Thyroid gland (tissue), 4 donors: ENCODE results near the gene VOPP1.

Experiments
- POLR2A ChIP-seq, 2 donors: fragments of 450-650 bp; IDR thresholded peaks; one replicate each; pipeline ENCODE4 v1.6.1; 2017; ENCODE audit warnings: antibody characterized with exemption in 2 of 2, mild to moderate bottlenecking in 2 of 2, moderate library complexity in 1 of 2
- TF ChIP-seq, protein P1 (sequence below), 6 experiments: fragments of 200-600 bp in 3 of 6; fragments of 450-650 bp in 3 of 6; sonication (generic) in 3 of 6; IDR thresholded peaks; one replicate each; pipeline ENCODE4 v1.5.1; 2016 to 2019; ENCODE audit warnings: antibody characterized with exemption in 6 of 6, mild to moderate bottlenecking in 2 of 6, inconsistent platforms in 1 of 6, moderate library complexity in 1 of 6

DNA sequence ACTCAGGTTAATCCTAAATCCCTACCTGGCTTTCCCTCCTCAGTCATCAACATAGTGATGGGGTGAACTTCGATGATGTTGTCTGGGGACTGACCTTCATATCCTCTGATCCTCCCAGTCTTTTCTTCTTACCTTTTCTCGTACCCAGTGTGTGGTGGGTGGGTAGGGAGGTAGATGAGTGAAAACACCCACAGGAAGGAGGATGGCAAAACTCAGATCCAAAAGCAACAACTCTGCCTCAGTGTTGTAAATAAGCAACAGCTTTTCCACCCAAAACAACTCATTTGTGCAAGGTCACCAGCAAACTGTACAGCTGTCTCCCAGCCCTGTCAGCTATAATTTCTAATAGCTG is 38.6 kb downstream of the VOPP1 start:
- TF ChIP-seq, protein P1, sequence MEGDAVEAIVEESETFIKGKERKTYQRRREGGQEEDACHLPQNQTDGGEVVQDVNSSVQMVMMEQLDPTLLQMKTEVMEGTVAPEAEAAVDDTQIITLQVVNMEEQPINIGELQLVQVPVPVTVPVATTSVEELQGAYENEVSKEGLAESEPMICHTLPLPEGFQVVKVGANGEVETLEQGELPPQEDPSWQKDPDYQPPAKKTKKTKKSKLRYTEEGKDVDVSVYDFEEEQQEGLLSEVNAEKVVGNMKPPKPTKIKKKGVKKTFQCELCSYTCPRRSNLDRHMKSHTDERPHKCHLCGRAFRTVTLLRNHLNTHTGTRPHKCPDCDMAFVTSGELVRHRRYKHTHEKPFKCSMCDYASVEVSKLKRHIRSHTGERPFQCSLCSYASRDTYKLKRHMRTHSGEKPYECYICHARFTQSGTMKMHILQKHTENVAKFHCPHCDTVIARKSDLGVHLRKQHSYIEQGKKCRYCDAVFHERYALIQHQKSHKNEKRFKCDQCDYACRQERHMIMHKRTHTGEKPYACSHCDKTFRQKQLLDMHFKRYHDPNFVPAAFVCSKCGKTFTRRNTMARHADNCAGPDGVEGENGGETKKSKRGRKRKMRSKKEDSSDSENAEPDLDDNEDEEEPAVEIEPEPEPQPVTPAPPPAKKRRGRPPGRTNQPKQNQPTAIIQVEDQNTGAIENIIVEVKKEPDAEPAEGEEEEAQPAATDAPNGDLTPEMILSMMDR (IDR thresholded peaks at IDR 0.05), result no peak
- TF ChIP-seq POLR2A (IDR thresholded peaks at IDR 0.05), result no peak
